GM12891 (cell line): ENCODE data around the gene UNC119.

Experiments
- PAX5 ChIP-seq: IDR thresholded peaks from 2 replicates; pipeline ENCODE4 v1.6.1; 2011; ENCODE audit warnings: low read length, moderate library complexity, mild to moderate bottlenecking; ENCODE audit not compliant: insufficient read depth, severe bottlenecking
- POLR2A ChIP-seq: IDR thresholded peaks from 2 replicates; pipeline ENCODE4 v1.6.1; 2011; ENCODE audit warnings: low read depth, low read length, control low read depth
- POLR2AphosphoS5 ChIP-seq: IDR thresholded peaks from 2 replicates; pipeline ENCODE4 v1.6.1; 2011; ENCODE audit warnings: low read depth, low read length, control low read depth
- POU2F2 ChIP-seq: IDR thresholded peaks from 2 replicates; pipeline ENCODE4 v1.6.1; 2011; ENCODE audit warnings: low read depth, mild to moderate bottlenecking, control low read depth, low read length, moderate library complexity
- SPI1 ChIP-seq: IDR thresholded peaks from 2 replicates; pipeline ENCODE4 v1.6.1; 2011; ENCODE audit warnings: low read depth, low read length, control low read depth
- TAF1 ChIP-seq: IDR thresholded peaks from 2 replicates; pipeline ENCODE4 v1.6.1; 2011; ENCODE audit warnings: low read depth, low read length, control low read depth

DNA sequence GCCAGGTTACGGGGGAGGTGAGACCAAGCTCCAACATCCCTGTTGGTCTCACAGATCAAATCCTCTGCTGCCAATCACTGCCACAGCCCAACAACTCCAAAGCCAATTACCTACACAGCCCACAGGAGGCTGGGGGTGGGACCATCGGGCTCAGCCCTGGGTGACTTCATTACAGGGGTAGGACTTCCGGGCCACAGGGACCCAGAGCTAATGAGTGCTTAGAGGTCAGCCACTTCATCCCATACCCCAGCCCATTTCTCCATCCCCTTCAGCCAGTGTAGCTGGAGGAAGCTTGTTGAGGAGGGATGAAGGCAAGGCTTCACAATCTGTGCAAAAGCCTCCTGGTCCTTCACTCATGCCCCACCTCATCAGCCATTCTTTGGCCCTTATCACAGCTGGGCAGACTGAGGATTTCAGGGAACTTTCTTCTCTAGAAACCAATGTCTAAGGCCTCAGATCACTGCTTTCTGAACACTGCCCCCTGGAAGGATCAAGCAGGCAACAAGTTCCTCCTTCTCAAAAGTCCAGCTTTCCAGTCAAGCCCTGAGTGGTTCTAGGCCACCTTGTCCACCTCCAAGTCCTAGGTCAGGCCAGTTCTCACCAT, 40.5 kb downstream of the UNC119 start:
- TF ChIP-seq PAX5, result no peak
- TF ChIP-seq POLR2A, result no peak
- TF ChIP-seq TAF1, result no peak
- TF ChIP-seq POLR2AphosphoS5, result no peak
- TF ChIP-seq SPI1, result no peak
- no peak for TF ChIP-seq POU2F2
